Keratinocyte (primary cell): ENCODE measurements around the gene EDDM13.

ENCODE experiments used
- EZH2 ChIP-seq: IDR thresholded peaks from one replicate; pipeline ENCODE4 v1.6.1; 2012; ENCODE audit warnings: inconsistent platforms, mild to moderate bottlenecking, low read length, moderate library complexity
- TF ChIP-seq, protein P1 (sequence below), 3 experiments: IDR thresholded peaks in 1 of 3; conservative IDR thresholded peaks in 1 of 3; optimal IDR thresholded peaks in 1 of 3; 2 replicates in 2 of 3; 3 replicates in 1 of 3; pipeline versions ENCODE3 to v1.5.1; 2011; ENCODE audit warnings: low read length in 3 of 3, mild to moderate bottlenecking in 3 of 3, moderate library complexity in 2 of 3, control low read depth in 1 of 3, inconsistent platforms in 1 of 3; ENCODE audit not compliant: insufficient read depth in 2 of 3; ENCODE audit errors: extremely low read depth in 1 of 3

GRCh38 chr19:56317749-56318148 lies 45.2 kb downstream of the EDDM13 start:
- TF ChIP-seq, protein P1, sequence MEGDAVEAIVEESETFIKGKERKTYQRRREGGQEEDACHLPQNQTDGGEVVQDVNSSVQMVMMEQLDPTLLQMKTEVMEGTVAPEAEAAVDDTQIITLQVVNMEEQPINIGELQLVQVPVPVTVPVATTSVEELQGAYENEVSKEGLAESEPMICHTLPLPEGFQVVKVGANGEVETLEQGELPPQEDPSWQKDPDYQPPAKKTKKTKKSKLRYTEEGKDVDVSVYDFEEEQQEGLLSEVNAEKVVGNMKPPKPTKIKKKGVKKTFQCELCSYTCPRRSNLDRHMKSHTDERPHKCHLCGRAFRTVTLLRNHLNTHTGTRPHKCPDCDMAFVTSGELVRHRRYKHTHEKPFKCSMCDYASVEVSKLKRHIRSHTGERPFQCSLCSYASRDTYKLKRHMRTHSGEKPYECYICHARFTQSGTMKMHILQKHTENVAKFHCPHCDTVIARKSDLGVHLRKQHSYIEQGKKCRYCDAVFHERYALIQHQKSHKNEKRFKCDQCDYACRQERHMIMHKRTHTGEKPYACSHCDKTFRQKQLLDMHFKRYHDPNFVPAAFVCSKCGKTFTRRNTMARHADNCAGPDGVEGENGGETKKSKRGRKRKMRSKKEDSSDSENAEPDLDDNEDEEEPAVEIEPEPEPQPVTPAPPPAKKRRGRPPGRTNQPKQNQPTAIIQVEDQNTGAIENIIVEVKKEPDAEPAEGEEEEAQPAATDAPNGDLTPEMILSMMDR (optimal IDR thresholded peaks at IDR 0.05 in 1 of 3, IDR thresholded peaks at IDR 0.05 in 1 of 3, conservative IDR thresholded peaks at IDR 0.05 in 1 of 3; ENCODE audit: extremely low read depth in 1 of 3, insufficient read depth in 2 of 3, low read length in 3 of 3), result no peak
- TF ChIP-seq EZH2, result no peak
